Measurements from ENCODE around the gene PARP15. TPM values are rescaled to one million over a fixed set of nuclear protein-coding genes. Genes with fewer than 3 reads are reported as not detected.
A peak's percentile ranks its signal among the peaks of the same experiment; 100 is the strongest.

PARP15 gene
- total and polyA plus RNA-seq, 12 donors, result 0.12 to 4.3 (median 1.3) TPM

DNA sequence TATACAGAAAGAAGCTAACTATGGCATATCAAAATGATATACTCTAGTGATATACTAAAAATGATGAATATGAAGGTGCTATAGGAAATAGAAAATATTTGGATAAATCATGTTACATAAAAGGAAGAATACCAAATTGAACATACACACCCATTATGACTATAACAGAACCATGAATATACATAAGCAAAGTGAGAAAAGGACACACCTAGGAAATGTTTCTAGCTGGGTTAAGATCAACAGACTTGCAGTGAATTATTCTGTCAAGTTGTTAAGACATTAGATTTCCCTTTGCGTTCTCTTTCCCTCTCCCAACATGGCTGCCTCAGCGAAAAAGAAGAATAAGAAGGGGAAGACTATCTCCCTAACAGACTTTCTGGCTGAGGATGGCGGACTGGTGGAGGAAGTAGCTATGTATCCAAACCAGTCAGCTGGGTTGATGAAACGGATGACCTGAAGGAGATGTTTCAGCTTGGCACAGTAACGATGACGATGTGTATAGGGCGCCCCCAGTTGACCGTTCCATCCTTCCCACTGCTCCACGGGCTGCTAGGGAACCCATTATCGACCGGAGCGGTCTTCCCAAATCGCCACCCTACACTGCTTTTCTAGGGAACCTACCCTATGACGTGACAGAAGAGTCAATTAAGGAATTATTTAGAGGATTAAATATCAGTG, 83.0 kb downstream of the PARP15 start:
- Histone ChIP-seq H3K9me3 (replicated peaks in 1 of 3) (no peaks in the 10 kb centered on the region), H3K4me1 (replicated peaks in 1 of 2) (no peaks in the 10 kb centered on the region), H3K4me3 (no peak overlapping the region), H3K27ac (no peak overlapping the region), H3K27me3 (no peaks in the 10 kb centered on the region), H3K36me3 (replicated peaks in 1 of 2) (no peaks in the 10 kb centered on the region)
- WGBS, 4 donors, result 49 to 65% (median 53%) methylated on average over 14 of the region's 14 CpGs
- no peak for DNase-seq
- no peak for TF ChIP-seq POLR2A (IDR thresholded peaks at IDR 0.05)
- TF ChIP-seq, protein P1, sequence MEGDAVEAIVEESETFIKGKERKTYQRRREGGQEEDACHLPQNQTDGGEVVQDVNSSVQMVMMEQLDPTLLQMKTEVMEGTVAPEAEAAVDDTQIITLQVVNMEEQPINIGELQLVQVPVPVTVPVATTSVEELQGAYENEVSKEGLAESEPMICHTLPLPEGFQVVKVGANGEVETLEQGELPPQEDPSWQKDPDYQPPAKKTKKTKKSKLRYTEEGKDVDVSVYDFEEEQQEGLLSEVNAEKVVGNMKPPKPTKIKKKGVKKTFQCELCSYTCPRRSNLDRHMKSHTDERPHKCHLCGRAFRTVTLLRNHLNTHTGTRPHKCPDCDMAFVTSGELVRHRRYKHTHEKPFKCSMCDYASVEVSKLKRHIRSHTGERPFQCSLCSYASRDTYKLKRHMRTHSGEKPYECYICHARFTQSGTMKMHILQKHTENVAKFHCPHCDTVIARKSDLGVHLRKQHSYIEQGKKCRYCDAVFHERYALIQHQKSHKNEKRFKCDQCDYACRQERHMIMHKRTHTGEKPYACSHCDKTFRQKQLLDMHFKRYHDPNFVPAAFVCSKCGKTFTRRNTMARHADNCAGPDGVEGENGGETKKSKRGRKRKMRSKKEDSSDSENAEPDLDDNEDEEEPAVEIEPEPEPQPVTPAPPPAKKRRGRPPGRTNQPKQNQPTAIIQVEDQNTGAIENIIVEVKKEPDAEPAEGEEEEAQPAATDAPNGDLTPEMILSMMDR (IDR thresholded peaks at IDR 0.05), result no peak
- intact Hi-C loops (cut with DNase I), result no loop called here

DNA sequence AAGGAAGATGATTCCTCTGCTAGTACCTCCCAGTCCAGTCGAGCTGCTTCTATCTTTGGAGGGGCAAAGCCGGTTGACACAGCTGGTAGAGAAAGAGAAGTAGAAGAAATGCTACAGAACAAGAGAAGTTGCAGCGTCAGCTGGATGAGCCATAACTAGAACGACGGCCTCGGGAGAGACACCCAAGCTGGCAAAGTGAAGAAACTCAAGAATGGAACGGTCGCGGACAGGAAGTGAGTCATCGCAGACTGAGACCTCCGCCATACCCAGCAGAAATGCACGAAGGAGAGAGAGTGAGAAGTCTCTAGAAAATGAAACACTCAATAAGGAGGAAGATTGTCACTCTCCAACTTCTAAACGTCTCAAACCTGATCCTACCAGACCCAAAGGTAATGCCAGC, 84.2 kb downstream of the PARP15 start:
- WGBS, 4 donors, result 74 to 79% (median 76%) methylated on average over 13 of the region's 13 CpGs
- Histone ChIP-seq H3K4me3 (no peak overlapping the region), H3K9me3 (replicated peaks in 1 of 3) (no peaks in the 10 kb centered on the region), H3K4me1 (replicated peaks in 1 of 2) (no peaks in the 10 kb centered on the region), H3K36me3 (replicated peaks in 1 of 2) (no peaks in the 10 kb centered on the region), H3K27ac (peak overlapping the region in 1 of 5 donors; percentile 5), H3K27me3 (no peaks in the 10 kb centered on the region)
- intact Hi-C loops (cut with DNase I), result no loop called here
- TF ChIP-seq, protein P1 (IDR thresholded peaks at IDR 0.05), result no peak
- TF ChIP-seq POLR2A (IDR thresholded peaks at IDR 0.05), result no peak
- DNase-seq, result peak in 5 of 7 donors; percentile 27 to 63 (median 46)

DNA sequence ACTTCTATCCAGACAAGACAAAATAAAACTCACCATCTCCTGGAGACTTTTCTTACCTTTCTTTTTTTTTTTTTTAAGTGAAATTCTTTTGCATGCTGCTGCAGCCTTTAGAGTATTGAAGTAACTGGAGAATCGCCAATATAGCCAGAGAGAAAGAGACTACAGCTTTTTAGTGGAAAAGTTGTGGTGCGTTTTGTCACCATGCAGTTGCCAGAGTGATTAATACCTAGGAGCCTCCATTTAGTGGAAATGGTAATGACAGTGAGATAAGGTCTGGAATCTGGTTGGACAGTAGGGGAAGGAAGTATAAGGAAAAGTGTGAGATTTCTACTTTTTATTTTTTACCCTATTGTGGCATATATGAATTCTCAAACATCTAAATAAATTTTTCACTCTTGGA, 85.1 kb downstream of the PARP15 start:
- 49 to 65% (median 55%) methylated on average over 2 of the region's 2 CpGs for WGBS, 4 donors
- H3K9me3 ChIP-seq (replicated peaks in 1 of 3), result no peaks in the 10 kb centered on the region

DNA sequence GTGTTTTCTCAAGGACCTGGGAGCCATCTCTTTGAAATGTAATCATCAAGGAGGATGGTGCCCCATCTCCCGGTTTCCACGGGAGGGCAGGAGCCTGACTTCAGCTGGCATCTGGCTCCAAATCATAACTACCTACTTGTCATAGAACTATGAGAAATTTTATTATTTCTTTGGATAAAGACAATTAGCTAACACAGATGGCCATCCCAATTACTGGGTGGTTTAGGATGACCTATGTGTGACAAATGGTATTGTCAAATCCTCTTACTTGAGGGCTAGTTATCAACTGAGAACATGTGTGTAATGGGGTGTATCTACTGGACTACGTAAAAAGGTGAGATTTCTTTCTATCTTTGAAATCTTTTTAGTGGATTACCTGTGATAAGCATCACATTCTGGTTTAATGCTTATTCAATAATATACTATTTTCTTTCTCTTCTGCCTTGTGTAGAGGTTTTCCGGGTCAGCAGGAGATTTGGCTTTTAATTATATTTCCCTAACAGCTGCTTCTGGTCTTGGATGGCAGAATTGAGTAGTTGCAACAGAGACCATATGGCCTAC, 87.9 kb downstream of the PARP15 start:
- no peak overlapping the region for H3K27ac ChIP-seq
- H3K36me3 ChIP-seq (replicated peaks in 1 of 2), result no peaks in the 10 kb centered on the region
- H3K4me3 ChIP-seq, result no peak overlapping the region
- no peak for DNase-seq
- intact Hi-C loops (cut with DNase I), result no loop called here
- TF ChIP-seq, protein P1 (IDR thresholded peaks at IDR 0.05), result no peak
- no peak for TF ChIP-seq POLR2A (IDR thresholded peaks at IDR 0.05)
- 58 to 64% (median 59%) methylated on average over 4 of the region's 4 CpGs for WGBS, 4 donors
- no peaks in the 10 kb centered on the region for H3K4me1 ChIP-seq (replicated peaks in 1 of 2)
- no peaks in the 10 kb centered on the region for H3K27me3 ChIP-seq
- H3K9me3 ChIP-seq (replicated peaks in 1 of 3), result no peaks in the 10 kb centered on the region

More for the DNA sequence above, 85.1 kb downstream of the PARP15 start:
- no peak for TF ChIP-seq POLR2A (IDR thresholded peaks at IDR 0.05)
- Histone ChIP-seq H3K27ac (no peak overlapping the region), H3K4me1 (replicated peaks in 1 of 2) (no peaks in the 10 kb centered on the region), H3K27me3 (no peaks in the 10 kb centered on the region), H3K36me3 (replicated peaks in 1 of 2) (no peaks in the 10 kb centered on the region), H3K4me3 (no peak overlapping the region)
- intact Hi-C loops (cut with DNase I), result no loop called here
- no peak for DNase-seq

DNA sequence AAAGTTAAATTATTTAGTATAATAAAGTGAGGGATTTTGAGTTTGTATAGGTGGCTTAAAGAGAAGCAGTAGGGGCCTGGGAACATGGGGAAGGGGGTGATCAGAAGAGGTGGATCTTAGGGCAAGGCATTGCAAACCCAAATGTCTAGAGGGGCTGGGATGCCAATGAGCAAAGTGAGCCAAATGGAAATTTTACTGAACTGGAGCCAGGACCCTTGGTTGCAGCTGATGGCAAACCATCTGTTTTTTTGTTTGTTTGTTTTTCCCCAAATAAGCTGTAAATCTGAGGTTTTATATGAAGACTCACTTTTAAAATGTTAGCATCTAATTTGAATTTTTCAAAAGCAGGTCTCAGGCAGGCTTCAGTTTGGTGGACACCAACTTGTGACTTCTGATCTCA, 88.4 kb downstream of the PARP15 start:
- intact Hi-C loops (cut with DNase I), result no loop called here
- Histone ChIP-seq H3K27me3 (no peaks in the 10 kb centered on the region), H3K4me3 (no peak overlapping the region), H3K4me1 (replicated peaks in 1 of 2) (no peaks in the 10 kb centered on the region), H3K27ac (no peak overlapping the region), H3K36me3 (replicated peaks in 1 of 2) (no peaks in the 10 kb centered on the region), H3K9me3 (replicated peaks in 1 of 3) (no peaks in the 10 kb centered on the region)
- TF ChIP-seq POLR2A (IDR thresholded peaks at IDR 0.05), result no peak
- no peak for DNase-seq

All from adrenal gland (tissue), 12 donors.